DND-41 (cell line): ENCODE results near the gene KCTD19.
A peak's percentile ranks its signal among the peaks of the same experiment; 100 is the strongest.
"Not testable (repeated sequence)": the region's sequence is repeated elsewhere in the genome, so short reads cannot be mapped to it uniquely, and the experiment has no call there.

Source experiments
- ATAC-seq: fragments of 200-7000 bp; cut with Tn5 transposase; 3 replicates; pipeline ENCODE4 v1.9.1; 2021; ENCODE audit warnings: low read depth; ENCODE audit not compliant: insufficient read depth
- DNase-seq: peaks from one replicate; pipeline ENCODE4 v3.0.0-alpha.2; 2020
- H2AFZ ChIP-seq: 2 replicates; pipeline ENCODE4 v1.6.0; 2012; ENCODE audit warnings: low read depth, low read length
- H3K27ac ChIP-seq: 2 replicates; pipeline ENCODE4 v1.5.1; 2012; ENCODE audit warnings: low read length, inconsistent platforms
- H3K27me3 ChIP-seq: fragments of 200-600 bp; sonication (generic); 2 replicates; pipeline ENCODE4 v1.6.0; 2012; ENCODE audit warnings: low read length, mild to moderate bottlenecking, inconsistent platforms; ENCODE audit not compliant: insufficient read depth, poor library complexity
- H3K36me3 ChIP-seq: 2 replicates; pipeline ENCODE4 v1.5.1; 2012; ENCODE audit warnings: low read length, inconsistent platforms; ENCODE audit not compliant: insufficient read depth
- H3K4me1 ChIP-seq: 2 replicates; pipeline ENCODE4 v1.5.1; 2012; ENCODE audit warnings: mild to moderate bottlenecking, low read length; ENCODE audit not compliant: insufficient read depth
- H3K4me2 ChIP-seq: 2 replicates; pipeline ENCODE4 v1.6.0; 2012; ENCODE audit warnings: mild to moderate bottlenecking, moderate library complexity, low read length, inconsistent platforms; ENCODE audit not compliant: insufficient read depth
- H3K4me3 ChIP-seq, 2 experiments: fragments of 200-600 bp in 1 of 2; shearing (Covaris generic) in 1 of 2; 2 replicates each; pipeline ENCODE4 v1.5.1; 2012 to 2016; ENCODE audit warnings: inconsistent platforms in 2 of 2, low read length in 2 of 2, mild to moderate bottlenecking in 2 of 2, low read depth in 1 of 2, moderate library complexity in 1 of 2
- H3K79me2 ChIP-seq: 2 replicates; pipeline ENCODE4 v1.6.0; 2012; ENCODE audit warnings: low read length, inconsistent platforms; ENCODE audit not compliant: insufficient read depth
- H3K9ac ChIP-seq: 2 replicates; pipeline ENCODE4 v1.6.0; 2012; ENCODE audit warnings: low read depth, mild to moderate bottlenecking, inconsistent platforms, low read length, moderate library complexity
- H3K9me3 ChIP-seq: 2 replicates; pipeline ENCODE4 v1.5.1; 2012; ENCODE audit warnings: low read length, moderate library complexity, mild to moderate bottlenecking, inconsistent platforms; ENCODE audit not compliant: insufficient read depth, severe bottlenecking
- H4K20me1 ChIP-seq: 2 replicates; pipeline ENCODE4 v1.6.0; 2012; ENCODE audit warnings: low read length; ENCODE audit not compliant: insufficient read depth
- CTCF ChIP-seq: IDR thresholded peaks from 2 replicates; pipeline ENCODE4 v1.5.1; 2012; ENCODE audit warnings: borderline replicate concordance, low read length, moderate library complexity, mild to moderate bottlenecking; ENCODE audit not compliant: poor library complexity, severe bottlenecking; ENCODE audit errors: extremely low read depth
- EZH2 ChIP-seq: IDR thresholded peaks from 3 replicates; pipeline ENCODE4 v1.6.1; 2012; ENCODE audit warnings: borderline replicate concordance, low read depth, mild to moderate bottlenecking, moderate library complexity, low read length, inconsistent platforms; ENCODE audit not compliant: severe bottlenecking

Gene KCTD19

GRCh38 chr16:67326472-67327309 is at the start of gene KCTD19, which contains the start of gene LRRC36:
TSS of gene KCTD19 (minus strand) at chr16:67326741. CDS start at chr16:67326707, 34 bp downstream.
TSS of gene LRRC36 (plus strand) at chr16:67326815. CDS start at chr16:67326863, 48 bp downstream.
- peak within 1 kb of the TSS; percentile 100 for H2AFZ ChIP-seq
- TF ChIP-seq EZH2 (no peak), CTCF (peak; percentile 75)
- peak within 1 kb of the TSS; percentile 97 for H3K9ac ChIP-seq
- DNase-seq = peak; percentile 90
- H3K27ac ChIP-seq = peak within 1 kb of the TSS; percentile 72
- H3K79me2 ChIP-seq = no peaks in the 10 kb centered on the region
- no peaks in the 10 kb centered on the region for H3K27me3 ChIP-seq
- no peaks in the 10 kb centered on the region for H4K20me1 ChIP-seq
- no peaks in the 10 kb centered on the region for H3K36me3 ChIP-seq
- peak; percentile 92 for ATAC-seq
- H3K9me3 ChIP-seq = no peaks in the 10 kb centered on the region
- peak within 1 kb of the TSS; percentile 88 to 89; a peak in 3 of 4 replicates for H3K4me3 ChIP-seq
- peaks cover 23% of the 10 kb centered on the region for H3K4me1 ChIP-seq
- H3K4me2 ChIP-seq = peak within 1 kb of the TSS; percentile 99

- not testable (repeated sequence) for H3K4me1 ChIP-seq
Observed at GRCh38 chr16:67376012-67376411, 49.5 kb upstream of the KCTD19 start.

GRCh38 chr16:67372664-67373063 is 46.1 kb upstream of the KCTD19 start:
- no peaks in the 10 kb centered on the region for H3K36me3 ChIP-seq
- H2AFZ ChIP-seq = no peak overlapping the region
- DNase-seq = no peak
- H3K4me3 ChIP-seq = no peak overlapping the region
- TF ChIP-seq CTCF (peak; percentile 47), EZH2 (no peak)
- H3K27me3 ChIP-seq = peaks cover 8% of the 10 kb centered on the region
- H3K27ac ChIP-seq = no peak overlapping the region
- ATAC-seq = no peak
- no peaks in the 10 kb centered on the region for H3K4me1 ChIP-seq
- H4K20me1 ChIP-seq = no peaks in the 10 kb centered on the region
- H3K4me2 ChIP-seq = no peak overlapping the region
- no peaks in the 10 kb centered on the region for H3K79me2 ChIP-seq
- H3K9me3 ChIP-seq = no peaks in the 10 kb centered on the region
- H3K9ac ChIP-seq = no peak overlapping the region

More at GRCh38 chr16:67376012-67376411, 49.5 kb upstream of the KCTD19 start:
- not testable (repeated sequence) for H3K27ac ChIP-seq, H4K20me1 ChIP-seq, H3K36me3 ChIP-seq, ATAC-seq, DNase-seq, H3K27me3 ChIP-seq, H3K4me3 ChIP-seq, H2AFZ ChIP-seq, H3K9me3 ChIP-seq, H3K79me2 ChIP-seq, H3K4me2 ChIP-seq, H3K9ac ChIP-seq

GRCh38 chr16:67370661-67371060 is 44.1 kb upstream of the KCTD19 start:
- no peak for TF ChIP-seq CTCF
- no peak for TF ChIP-seq EZH2
- Histone ChIP-seq H3K27me3 (no peaks in the 10 kb centered on the region), H3K4me1 (no peaks in the 10 kb centered on the region), H3K79me2 (no peaks in the 10 kb centered on the region), H2AFZ (no peak overlapping the region), H3K4me3 (no peak overlapping the region), H3K9me3 (no peaks in the 10 kb centered on the region), H3K9ac (no peak overlapping the region), H3K36me3 (no peaks in the 10 kb centered on the region), H4K20me1 (no peaks in the 10 kb centered on the region), H3K4me2 (no peak overlapping the region), H3K27ac (no peak overlapping the region)
- ATAC-seq = no peak
- DNase-seq = no peak
